B cell (primary cell): ENCODE data around the gene VWCE.

Source experiments
- EZH2 ChIP-seq: IDR thresholded peaks from 2 replicates; pipeline ENCODE4 v1.6.1; 2012; ENCODE audit warnings: borderline replicate concordance, low read depth, mild to moderate bottlenecking, moderate library complexity, low read length; ENCODE audit not compliant: insufficient read depth, poor library complexity, severe bottlenecking
- TF ChIP-seq, protein P1 (sequence below): fragments of 200-600 bp; IDR thresholded peaks from one replicate; pipeline ENCODE4 v1.8.0; 2022; ENCODE audit warnings: antibody characterized with exemption, mild to moderate bottlenecking

GRCh38 chr11:61309739-61310138, 14.6 kb upstream of the VWCE start:
- TF ChIP-seq, protein P1, sequence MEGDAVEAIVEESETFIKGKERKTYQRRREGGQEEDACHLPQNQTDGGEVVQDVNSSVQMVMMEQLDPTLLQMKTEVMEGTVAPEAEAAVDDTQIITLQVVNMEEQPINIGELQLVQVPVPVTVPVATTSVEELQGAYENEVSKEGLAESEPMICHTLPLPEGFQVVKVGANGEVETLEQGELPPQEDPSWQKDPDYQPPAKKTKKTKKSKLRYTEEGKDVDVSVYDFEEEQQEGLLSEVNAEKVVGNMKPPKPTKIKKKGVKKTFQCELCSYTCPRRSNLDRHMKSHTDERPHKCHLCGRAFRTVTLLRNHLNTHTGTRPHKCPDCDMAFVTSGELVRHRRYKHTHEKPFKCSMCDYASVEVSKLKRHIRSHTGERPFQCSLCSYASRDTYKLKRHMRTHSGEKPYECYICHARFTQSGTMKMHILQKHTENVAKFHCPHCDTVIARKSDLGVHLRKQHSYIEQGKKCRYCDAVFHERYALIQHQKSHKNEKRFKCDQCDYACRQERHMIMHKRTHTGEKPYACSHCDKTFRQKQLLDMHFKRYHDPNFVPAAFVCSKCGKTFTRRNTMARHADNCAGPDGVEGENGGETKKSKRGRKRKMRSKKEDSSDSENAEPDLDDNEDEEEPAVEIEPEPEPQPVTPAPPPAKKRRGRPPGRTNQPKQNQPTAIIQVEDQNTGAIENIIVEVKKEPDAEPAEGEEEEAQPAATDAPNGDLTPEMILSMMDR = no peak
- TF ChIP-seq EZH2 = no peak
